NCI-H1436 (cell line): Measurements from ENCODE around the gene PCDH1.

Experiments used
- DNase-seq: peaks from one replicate; lab custom pipeline; 2025; lab: John Stamatoyannopoulos, UW

The PCDH1 gene

GRCh38 chr5:141853895-141854626 lies 24.1 kb downstream of the PCDH1 start:
- no peak for DNase-seq

DNA sequence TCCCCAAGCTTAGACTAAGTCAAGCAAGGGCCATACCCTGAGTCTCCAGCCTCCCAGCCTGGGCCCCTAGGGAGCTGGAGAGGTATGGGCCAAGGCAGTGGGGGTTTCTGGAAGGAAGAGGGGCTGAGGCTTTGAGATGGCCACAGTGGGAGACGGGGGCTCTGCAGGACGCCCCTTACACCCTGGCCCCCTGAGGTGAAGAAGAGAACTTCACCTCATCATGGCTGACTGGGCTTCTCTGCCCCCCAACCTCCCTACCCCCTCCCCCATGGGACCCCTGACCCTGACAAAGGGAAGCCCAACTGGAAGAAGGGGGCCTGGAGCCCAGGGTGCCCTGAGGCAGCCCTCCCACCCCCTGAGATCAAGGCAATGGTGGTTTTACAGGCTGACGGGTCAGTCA lies 25.8 kb downstream of the PCDH1 start:
- DNase-seq, result no peak

DNA sequence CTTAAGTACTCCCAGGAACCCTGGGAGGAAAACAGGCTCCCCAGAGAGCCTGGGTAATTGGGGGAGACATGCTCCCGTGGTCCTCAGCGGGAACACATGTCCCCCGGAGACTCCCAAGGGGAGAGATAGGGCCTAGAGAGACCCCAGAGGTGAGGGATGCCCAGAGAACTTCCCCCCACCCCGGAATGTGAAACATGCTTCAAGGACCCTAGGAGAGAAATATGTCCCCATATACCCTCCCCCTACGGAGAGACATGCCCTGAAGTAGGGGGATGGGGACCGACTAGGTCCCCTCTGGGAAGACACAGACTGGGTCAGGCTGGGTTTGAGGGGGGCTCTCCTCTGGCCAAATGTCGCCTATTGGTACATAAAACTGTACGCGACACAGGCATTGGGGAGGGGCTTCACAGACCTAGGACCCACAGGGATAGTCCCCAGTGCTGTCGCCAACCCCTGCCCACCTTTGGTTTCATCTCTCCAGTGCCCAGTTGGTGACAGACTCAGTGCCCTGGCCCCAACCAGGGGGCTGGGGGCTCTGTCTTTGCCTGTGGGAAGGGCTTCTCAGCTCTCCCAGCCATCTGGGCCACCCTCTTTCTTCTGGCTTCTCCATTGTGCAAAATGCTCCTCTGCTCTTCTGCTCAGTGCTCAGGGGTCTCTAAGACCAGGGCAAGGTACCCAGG lies 26.9 kb downstream of the PCDH1 start:
- DNase-seq, result no peak

DNA sequence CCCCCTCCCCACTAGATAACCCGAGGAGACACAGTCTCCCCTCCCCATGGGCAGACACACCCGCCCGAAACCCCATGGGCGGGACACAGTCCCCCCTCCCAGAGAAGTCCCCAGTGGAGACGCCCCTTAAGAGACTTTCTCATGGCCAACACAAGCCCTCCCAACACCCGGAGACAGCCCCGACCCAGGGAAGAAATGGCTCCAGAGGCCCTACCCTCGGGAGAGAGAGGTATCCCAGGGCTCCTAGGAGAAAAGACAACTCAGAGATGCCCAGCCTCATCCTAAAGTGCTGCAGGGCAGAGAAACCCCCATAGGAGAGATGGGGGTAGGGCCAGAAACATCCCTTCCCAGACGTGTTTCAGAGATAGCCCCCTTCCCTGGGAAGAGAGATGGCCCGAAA lies 27.4 kb downstream of the PCDH1 start:
- DNase-seq, result no peak

GRCh38 chr5:141850244-141850768 lies 27.9 kb downstream of the PCDH1 start:
- no peak for DNase-seq

DNA sequence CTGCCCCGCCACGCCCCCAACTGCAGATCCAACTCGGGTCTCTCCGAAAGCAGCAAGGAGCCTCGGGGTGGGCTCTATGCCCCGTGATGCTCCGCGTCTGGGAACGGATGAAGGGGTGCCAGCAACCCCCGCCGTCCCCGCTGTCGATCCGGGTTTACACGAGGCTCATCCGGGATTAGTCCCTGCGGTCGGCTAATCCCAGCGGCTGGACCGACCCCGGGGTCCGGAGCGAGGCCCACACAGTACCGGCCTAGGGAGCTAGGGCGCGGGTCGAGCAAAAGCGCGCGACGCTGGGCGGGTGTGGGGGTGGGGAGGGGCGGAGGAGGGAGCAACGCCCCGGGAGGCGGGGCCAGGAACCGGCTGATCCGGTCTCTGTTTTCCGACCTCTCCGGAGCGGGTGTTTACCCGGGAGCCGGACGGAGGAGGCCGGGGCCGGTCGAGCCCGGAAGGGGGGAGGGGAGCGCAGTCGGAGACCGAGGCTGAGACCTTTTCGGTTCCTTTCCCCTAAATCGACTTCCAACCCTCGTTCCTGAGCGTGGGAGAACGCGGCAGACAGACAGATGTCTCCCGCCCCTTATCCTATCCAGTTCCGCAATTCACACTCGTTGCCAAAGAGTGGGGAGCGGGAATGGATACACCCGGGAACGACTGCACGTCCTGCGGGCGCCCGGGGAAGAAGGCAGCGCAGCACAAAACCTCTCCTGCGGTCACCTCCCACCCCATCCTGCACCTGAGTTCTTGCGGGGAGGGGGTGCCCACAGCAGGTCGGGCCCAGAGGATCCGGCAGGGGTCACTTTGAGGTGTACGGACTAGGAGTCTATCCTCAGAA lies 28.6 kb downstream of the PCDH1 start:
- peak; percentile 74 for DNase-seq

GRCh38 chr5:141848744-141849414 lies 29.3 kb downstream of the PCDH1 start:
- peak; percentile 76 for DNase-seq

DNA sequence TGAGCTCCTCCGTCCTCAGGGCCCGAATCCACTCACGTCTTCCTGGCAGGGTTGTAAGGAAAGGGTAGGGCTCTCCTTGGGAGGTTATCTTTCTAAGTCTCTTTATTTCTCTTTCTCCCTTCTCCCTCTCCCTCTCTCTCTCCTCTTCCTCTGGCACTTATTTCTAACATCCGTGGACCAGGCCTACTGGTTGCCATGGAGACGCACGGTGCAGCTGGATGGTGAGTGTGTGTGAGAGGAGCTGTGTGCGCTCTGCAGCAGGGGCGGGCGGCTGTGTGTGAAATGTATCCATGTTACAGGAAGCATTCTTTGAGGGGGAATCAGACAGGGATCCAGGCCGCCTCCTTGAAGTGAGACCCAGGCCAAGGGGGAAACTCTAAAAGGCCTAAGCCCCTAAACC lies 32.2 kb downstream of the PCDH1 start:
- peak; percentile 80 for DNase-seq

DNA sequence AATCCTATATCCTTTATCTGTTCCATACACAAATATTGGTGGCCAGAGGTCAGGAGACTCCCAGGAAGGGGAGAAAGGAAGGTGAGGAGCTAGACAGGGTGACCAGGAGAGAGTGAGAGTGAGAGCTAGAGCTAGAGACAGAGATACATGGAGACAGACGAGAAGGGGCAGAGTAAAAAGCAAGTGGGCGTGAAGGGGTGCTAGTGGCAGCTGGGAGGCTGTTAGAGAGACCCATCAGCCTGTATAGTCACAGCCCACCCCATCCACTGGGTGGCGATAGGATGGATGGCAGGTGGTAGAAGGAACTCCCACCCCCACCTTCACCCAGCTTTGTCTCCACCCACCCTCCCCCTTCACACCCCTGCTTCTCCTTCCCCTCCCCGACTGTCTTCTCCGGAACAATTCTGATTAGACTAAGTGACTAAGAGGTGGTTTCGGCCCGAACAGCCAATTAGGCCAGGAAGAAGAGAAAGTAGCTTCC lies 32.8 kb downstream of the PCDH1 start:
- peak; percentile 90 for DNase-seq

- DNase-seq, result no peak
These were observed 33.7 kb downstream of the PCDH1 start for GRCh38 chr5:141844414-141845097.

DNA sequence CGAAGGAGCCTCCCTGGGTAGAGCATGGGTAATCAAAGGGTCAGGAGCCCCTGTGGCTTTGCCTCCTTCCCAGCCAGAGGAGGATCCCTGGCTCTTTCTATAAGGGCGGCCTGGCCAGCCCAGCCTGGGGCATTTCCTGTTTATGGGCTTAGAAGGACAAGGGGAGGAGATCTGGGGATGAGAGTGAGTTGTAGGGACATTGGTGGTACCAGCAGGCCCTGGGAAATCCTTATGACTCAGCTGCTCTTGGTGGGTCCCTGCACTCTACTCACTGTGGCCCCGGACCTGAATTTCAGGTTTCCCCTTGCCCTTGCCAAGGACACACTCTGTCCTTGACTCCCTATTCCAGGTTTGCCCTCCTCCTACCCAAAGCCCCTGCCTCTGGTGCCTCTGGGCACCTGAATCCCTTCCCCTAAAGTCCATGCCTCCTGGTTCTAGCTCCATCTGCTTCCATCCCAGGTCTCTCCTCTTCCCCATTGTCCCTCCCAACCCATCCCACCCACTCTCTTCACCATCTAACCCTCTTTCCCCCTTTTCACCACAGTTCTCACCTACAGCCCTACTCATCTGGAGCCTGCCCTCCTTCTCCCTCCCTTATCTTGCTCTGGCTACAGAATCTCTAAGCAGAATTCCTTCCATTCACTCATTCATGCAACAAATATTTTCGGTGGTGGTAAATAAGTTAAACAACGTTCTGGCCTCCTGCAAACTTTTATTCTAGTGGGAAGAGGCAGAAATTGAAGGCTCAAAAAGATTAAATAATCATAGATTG lies 34.9 kb downstream of the PCDH1 start:
- DNase-seq, result no peak

DNA sequence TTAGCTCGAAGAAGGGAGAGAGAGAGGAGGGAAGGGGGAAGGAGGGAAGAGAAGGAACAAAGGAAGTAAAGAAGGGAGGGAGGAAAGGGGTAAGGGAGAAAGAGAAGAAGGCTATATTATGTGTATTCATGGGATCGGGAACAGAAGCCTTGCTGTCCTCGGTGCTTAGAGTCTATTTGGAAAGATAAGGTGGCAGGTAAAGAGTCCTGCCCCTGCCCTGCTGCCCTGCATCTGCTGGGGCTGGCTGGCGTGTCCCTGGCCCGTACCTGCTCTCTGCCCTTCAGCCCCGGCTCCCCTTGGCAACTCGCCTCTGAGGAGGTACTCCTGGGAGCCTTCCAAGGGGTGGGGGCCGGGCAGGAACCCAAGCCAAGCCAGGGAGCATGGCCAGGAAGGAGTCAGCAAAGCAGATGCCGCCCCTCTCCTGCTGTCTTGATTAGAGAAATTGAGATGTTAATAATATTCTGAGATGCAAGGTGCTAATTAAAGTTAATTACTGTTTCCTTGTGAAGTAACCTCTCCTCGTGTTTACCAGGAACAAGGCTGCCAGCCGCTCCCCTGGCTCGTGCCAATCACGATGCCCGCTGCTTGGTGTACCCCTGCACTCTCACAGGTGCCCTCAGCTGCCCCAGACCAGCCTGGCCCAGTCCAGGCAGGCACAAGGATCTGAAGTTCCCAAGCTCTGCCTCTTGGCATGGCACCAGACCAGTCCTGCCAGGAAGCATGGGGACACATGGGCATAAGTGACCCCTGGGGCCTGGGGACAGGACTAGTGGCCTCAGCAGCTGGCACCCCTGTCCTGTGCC lies 36.6 kb downstream of the PCDH1 start:
- no peak for DNase-seq

DNA sequence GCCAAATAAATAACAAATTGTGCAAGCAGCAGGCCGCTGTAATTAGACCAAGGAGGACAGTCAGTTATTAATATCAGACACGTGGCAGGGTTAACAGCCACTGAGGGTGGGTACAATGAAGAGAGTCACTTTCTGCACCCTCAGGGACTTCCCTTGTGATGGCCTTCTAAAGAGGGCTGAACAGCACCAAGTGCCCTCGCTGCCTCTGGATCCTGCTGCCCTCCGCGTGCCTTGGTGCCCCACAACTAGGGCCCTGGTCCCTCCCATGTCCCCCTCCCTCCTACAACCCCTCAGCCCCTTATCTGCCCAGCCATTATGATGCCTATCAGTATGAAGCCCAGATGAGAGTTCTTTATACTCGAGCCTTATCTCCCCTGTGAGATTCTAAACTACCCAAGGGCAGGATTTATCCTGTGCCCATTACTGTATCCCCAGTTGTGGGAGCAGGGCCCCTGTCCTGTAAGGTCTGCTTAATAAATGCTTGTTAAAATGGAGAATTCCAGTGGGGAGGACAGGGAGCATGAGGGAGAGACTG lies 37.3 kb downstream of the PCDH1 start:
- no peak for DNase-seq

- no peak for DNase-seq
These were observed 37.9 kb downstream of the PCDH1 start for GRCh38 chr5:141840280-141840812.

GRCh38 chr5:141839015-141839513 lies 39.1 kb downstream of the PCDH1 start:
- peak; percentile 73 for DNase-seq

DNA sequence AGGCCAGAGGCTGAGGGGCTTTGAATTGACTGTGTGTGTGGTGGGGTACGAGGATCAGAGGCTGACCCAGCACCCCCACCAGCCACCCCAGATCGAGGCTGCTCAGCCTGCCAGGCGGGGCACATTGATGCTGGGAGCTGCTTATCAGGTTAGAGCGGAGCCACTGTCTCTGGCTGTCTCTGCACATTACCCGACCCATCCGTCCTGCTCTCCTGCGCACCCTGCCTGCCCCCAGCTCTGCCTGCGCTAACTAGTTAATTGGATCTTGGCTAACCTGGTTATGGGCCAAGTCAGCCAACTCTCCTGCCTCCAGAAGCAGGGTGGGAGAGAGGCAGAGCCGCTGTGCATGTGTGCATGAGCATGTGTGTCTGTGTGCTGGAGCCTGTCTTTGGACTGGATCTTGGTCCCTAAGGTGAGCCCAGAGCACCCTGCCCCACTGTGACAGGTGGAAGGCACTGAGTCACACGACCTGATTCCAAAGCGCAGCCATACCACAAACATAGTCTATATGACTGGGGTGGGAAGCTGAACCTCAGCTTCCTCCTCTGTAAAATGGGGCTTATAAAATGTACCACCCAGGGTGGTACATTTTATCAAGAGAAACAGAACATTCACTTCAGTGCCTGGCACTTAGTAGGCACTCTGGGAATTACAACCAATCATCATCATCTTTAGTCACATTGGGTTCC lies 39.7 kb downstream of the PCDH1 start:
- DNase-seq, result no peak

- no peak for DNase-seq
These were observed 42.1 kb downstream of the PCDH1 start for GRCh38 chr5:141835928-141836670.

GRCh38 chr5:141834331-141834730 lies 43.9 kb downstream of the PCDH1 start:
- no peak for DNase-seq
